ENCODE measurements around the gene COQ7.

The COQ7 gene

DNA sequence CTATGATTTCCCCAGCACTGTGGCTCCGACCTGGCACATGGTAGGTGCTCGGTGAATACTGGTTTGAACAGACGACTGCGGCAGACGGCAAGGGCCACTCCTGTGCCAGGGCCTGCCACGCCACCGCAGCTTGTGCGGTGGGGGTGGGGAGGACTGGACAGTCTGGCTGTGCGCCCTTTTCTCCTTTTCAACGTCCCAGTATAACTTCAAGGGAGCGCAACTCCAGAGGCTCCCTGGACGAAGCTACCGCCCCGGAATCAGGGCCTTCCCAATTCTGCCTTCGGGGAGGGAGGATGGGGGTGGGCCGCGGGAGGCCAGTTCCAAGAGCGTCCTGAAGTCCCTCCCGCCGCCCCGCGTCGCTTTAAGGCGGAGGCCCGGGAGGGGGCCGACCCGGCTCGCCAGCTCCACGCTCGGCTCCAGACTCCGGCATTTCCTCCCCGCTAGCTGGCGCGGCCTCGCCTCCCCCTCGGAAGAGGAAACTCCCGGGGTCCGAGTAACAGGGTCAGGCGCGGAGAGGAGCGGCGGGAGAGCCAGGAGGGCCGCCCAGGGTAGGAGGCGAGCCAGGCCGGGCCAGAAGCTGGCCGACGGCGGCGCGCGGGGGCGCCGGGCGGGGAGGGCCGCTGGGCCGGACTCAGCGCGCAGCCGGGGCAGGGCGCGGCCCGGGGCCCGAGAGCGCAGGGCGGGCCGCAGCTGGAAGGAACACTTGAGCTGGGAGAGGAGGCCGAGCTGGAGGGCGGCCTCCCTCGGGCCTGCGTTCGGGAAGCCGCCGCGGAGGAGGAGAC lies 46.4 kb downstream of the COQ7 start, which contains the start of gene ITPRIPL2:
TSS of gene ITPRIPL2 (plus strand) at position 388 of the 782 bp plus-strand sequence. CDS start 498 bp downstream, outside the sequence.
- no peak for DNase-seq

DNA sequence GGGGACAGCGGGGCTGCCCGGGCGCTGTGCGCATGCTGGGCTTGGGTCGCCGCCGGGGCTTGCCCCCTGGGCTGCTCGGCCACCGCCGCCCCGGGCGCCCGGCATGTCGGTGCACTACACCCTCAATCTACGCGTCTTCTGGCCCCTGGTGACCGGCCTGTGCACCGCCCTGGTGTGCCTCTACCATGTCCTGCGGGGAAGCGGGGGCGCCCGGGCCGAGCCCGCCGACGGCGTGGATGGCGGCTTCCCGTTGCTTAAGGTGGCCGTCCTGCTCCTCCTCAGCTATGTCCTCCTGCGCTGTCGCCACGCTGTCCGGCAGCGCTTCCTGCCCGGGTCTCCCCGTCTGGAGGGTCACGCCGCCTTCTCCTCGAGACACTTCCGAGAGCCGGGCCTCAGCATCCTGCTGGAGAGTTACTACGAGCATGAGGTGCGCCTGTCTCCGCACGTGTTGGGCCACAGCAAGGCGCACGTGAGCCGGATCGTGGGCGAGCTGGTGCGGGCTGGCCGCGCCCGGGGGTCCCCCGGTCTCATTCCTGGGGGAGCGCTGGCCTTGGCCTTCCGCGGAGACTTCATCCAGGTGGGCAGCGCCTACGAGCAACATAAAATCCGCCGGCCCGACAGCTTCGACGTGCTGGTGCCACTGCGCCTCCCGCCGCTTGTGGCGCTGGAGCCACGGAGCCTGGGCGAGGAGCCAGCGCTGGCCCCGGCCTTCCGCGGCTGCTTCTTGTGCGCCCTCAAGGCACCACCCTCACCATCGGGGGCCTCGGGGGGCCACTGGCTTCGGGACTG lies 47.1 kb downstream of the COQ7 start:
- DNase-seq = no peak

DNA sequence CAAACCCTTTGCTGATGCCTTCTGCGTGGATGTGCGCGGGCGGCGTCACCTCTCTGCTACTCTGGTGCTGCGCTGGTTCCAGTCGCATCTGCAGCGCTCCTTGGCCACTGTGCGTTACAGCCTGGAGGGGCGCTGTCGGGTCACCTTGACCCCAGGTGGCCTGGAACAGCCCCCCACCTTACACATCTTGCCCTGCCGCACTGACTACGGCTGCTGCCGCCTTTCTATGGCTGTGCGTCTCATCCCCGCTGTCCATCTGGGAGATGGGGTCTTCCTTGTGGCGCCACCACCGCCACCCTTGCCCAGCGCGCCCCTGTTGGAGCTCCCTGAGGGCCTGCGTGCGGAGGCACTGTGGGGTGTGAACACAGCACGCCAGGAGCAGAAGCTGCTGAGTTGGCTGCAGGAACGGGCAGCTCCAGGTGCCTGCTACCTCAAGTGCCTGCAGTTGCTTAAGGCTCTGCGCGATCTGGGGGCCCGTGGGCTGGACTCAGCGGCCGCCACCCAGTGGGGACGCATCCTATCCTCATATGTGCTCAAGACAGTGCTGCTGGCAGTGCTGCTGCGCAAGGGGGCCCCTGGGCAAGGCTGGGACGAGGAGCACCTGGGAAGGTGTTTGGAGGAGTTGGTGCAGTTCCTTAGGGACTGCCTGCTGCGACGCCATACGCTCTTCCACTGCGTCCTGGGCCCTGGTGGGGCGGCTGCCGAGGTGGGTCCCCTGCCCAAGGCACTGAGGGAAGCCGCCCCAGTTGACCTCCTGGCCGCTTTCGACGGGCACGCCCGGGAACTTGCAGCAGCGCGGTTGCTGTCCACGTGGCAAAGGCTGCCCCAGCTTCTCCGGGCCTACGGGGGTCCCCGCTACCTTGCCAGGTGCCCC lies 48.0 kb downstream of the COQ7 start:
- no peak for DNase-seq

DNA sequence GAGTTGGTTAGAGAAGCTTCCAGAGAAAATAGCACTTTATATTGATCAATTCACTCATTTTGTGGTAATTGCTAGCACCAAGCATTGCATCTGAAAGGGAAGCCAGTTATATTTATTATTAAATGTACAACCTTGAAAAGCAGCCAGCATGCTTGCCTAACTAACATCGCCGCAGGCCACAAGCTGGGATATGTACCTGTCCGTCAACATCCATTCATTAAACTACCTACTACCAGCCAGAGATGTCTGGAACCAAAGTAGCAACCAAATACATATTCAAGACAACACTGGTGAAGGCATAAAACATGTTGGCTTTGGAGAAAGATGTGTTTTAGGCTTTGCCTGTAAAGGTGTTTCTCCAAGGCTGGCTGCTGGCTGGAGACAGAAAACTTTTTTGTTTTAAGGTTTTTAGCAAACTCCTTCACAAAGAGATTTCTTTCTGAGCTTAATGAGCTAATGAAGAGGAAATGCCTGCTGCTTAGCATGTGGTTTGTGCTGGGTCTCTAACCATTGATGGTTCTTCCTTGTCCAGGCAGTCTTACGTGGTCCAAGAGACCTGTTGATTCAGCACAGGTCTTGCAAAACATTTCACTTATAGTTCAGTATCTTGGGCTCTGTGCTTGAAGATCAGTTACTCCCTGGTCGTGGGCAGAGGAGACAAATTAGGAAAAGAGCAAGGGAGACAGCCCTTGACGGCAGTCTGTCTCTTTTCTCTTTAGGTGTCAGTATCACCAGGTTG lies 49.5 kb downstream of the COQ7 start:
- no peak for DNase-seq

DNA sequence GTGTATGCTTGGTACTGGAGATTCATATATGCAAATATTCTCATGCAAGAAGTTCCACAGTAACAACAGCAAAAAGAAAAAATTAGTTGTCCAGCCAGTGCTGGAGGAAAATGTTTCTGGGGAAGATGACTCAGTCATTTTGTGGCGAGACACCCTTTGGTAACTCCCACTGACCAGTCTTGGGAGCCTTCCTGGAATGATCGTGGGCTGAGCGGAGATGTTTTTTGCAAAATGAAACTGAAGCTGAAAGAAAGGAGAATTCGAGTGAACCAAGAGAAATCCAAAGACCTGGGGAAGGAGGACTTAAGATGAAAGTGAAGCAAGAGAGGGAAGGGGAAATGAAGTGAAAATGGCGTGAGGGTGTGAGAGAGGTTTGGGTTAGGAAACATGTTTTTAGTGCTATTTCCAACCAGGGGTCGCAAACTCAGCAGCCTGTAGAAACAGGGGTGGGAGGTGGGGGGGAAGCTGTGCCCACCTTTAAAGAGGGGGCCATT lies 51.6 kb downstream of the COQ7 start:
- DNase-seq = peak; percentile 65

DNA sequence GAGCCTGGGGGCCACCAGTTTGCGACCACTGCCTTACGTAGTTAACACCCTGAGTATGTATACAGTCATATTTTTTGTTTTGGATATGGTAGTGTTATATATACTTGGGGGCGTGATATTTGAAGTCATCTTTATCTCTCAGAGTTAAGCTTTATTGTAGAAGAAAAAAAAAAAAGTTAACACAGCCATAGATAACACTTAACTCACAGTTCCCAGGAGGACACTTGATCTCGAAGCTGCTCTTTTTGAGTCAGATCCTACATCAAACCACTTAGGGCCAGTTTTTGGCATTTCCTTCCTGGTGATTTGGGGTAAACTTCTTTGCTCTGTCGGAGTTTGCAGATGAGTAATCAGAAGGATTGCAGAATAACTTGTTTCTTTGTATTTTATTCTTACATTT lies 52.1 kb downstream of the COQ7 start:
- DNase-seq = no peak

DNA sequence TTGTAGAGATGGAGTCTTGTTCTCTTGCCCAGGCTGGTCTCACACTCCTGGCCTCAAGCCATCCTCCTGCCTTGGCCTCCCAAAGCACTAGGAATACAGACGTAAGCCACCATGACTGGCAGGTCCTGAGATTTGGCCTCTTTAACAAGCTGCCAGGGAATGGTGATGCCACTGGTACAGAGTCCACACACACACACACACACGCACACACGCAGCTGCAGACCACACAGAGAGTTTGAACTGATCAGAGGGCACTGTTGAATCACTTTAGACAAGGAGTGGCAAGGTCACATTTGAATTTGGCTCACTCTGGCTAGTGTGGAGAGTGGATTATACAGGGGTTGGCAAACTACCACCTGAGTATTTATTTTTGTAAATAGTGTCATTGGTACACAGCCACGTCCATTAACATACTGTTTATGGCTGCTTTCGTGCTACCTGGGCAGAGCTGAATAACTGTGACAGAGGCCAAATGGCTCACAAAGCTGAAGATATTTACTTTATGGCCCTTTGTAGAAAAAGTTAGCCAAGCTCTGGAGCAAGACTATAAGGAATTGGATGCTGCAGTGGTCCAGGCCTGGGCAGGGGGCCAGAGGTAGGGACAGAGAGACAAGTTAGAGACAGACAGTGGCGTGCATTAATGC lies 56.2 kb downstream of the COQ7 start:
- no peak for DNase-seq

DNA sequence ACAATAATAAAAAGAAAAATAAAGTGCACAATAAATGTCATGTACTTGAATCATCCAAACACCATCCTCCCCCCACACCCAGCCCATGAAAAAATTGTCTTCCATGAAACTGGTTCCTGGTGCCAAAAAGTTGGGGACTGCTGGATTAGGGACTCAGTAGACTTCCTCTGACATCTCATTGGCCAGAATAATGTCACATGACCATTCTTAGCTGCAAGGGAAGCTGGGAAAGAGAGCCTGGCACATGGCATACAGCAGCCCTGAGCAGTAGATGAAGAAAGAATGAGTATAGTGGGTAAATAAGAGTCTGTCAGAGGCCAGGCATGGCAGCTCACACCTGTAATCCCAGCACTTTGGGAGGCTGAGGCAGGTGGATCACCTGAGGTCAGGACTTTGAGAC lies 58.9 kb downstream of the COQ7 start:
- no peak for DNase-seq

DNA sequence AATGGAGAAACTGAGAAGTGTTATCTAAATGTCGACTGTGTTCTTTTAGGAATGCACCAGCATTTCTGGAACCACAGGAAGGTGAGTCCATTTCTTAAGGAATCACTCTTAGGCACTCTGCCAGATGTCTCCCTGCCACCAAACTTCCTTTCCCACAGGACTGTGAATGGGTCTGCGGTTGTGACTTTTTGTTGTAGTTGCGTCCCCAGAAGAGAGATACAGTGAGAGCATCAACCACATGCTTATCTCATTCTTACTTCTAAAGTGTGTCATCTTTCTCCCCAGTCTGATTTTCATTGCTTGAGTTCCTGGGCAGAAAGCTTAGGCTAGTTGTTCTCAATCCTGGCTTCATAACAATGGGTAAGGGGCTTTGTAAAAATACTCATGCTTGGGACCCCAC lies 59.8 kb downstream of the COQ7 start:
- no peak for DNase-seq

DNA sequence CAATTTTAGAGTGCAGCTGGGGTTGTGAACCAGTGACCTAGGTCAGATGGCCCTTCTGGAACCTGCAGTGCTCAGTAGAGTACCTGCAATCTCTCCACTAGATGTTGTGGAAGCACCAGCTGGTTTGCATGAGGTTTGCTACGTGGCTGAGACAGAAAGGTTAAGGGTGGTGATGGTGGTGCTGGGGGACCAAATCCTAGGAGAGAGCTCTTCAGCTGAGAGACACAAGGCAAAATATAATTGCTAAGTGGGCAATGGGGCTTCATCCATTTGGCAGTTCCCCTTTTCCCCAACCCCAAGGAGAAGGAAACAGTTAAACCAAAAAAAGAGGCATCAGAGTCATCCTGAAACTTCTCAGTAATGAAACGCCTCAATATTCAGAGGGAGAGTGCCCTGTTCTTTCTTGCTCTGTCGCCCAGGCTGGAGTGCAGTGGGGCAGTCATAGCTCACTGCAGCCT lies 60.3 kb downstream of the COQ7 start:
- no peak for DNase-seq

DNA sequence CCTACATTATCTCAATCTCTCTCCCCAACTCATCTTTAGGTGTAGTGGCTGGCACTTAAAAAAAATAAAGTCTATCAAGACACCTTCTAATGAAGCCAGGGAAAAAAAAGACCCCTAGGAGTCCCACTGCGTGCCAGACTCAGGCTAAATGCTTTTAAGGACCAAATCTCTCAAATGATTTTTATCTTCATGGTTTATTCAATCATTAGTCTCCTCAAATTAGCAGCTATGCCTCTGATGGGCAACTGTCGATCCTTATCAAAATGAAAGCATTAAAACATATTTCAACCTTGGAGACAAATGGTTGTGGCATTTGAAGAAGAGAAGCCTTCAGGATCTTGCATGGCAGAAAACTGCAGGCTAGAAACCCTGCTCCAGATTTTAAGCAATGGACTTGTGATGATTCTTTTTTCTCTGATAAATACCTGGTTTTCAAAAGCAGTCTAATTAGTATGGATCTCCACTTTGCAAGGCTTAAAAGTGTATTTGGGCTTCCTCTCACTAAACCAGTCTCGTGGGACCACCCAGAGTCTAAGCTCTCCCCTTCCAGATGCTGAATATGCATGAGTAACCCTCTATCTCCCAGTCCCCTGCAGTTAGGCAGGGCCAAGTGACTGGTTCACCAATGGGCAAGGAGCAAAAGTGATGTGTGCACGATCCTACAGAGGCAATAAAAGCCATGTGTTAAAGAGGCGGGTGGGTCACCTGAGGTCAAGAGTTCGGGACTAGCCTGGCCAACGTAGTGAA lies 61.2 kb downstream of the COQ7 start:
- DNase-seq = no peak

Measured in stimulated activated CD4-positive, alpha-beta T cell treated with anti-CD3 and anti-CD28 coated beads, Interleukin-1b, Interleukin-23, amount 100 ng/mL, for 48 hours (primary cell).